Uterus (tissue), 2 donors: ENCODE measurements around the gene FHIT.

Source experiments
- CTCF ChIP-seq, 4 experiments: fragments of 200-600 bp in 2 of 4; fragments of 450-650 bp in 2 of 4; sonication (generic) in 2 of 4; IDR thresholded peaks; one replicate each; pipeline ENCODE4 v1.5.1; 2016 to 2019; ENCODE audit warnings: antibody characterized with exemption in 4 of 4, mild to moderate bottlenecking in 2 of 4, moderate library complexity in 1 of 4
- POLR2A ChIP-seq, 2 donors: fragments of 450-650 bp; IDR thresholded peaks; one replicate each; pipeline ENCODE4 v1.6.1; 2016; ENCODE audit warnings: antibody characterized with exemption in 2 of 2, mild to moderate bottlenecking in 1 of 2, moderate library complexity in 1 of 2

DNA sequence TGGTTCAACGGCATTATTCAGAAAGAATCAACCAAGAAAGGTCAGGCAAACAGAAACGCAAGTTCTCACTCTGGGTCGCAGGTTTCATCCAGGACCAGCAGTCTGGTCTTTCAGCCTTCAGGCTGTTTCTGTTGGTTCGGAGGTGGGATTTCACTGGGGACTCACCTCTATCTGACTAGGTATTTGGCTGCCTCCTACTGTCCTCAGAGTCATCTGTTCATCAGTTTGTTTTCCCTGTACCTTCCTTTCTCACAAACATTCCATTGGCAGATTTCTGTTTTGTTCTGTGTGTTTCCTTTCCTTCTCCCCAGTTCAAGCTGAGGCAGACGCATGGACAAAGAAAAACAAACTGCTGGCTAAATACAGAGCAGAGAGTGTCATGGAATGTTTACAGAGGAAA, 1154.8 kb downstream of the FHIT start:
- TF ChIP-seq CTCF (IDR thresholded peaks at IDR 0.05) (no peak), POLR2A (IDR thresholded peaks at IDR 0.05) (no peak)
